Nucleus accumbens (tissue), 56 donors: ENCODE data around the gene HS6ST3.
"Not testable (repeated sequence)": the region's sequence is repeated elsewhere in the genome, so short reads cannot be mapped to it uniquely, and the experiment has no call there.

Source experiments
- DNase-seq, 56 donors: peaks; one replicate each; lab custom pipeline; 2025; lab: John Stamatoyannopoulos, UW

The HS6ST3 gene

DNA sequence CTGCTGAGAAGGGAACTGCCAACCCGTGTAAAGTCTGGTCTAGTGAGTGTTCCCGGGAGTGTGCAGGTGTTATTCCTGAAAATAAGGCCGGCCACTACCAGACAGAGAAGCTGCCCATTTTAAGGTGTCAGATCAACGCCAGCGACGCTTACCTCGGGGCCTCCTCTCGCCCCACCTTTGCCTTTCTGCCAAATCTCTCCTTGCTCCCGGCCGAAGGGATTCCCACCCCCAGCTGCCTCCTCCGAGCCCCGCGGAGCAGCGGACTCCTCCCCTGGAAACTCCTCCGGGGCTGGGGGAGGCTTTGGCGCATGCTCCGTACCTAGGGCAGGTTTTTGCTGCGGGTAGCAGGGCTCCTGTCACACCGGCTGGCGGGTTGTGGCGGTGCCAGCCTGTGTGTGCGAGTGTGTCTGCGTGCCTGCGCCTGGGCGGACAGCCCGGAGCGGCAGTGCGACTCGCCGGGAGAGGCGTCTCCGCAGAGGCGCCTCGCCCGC is at the start of gene HS6ST3:
Gene HS6ST3 (plus strand): TSS at position 359 of the 491 bp plus-strand sequence.
- peak in 42 of 56 donors; percentile 1 to 74 (median 41) for DNase-seq

DNA sequence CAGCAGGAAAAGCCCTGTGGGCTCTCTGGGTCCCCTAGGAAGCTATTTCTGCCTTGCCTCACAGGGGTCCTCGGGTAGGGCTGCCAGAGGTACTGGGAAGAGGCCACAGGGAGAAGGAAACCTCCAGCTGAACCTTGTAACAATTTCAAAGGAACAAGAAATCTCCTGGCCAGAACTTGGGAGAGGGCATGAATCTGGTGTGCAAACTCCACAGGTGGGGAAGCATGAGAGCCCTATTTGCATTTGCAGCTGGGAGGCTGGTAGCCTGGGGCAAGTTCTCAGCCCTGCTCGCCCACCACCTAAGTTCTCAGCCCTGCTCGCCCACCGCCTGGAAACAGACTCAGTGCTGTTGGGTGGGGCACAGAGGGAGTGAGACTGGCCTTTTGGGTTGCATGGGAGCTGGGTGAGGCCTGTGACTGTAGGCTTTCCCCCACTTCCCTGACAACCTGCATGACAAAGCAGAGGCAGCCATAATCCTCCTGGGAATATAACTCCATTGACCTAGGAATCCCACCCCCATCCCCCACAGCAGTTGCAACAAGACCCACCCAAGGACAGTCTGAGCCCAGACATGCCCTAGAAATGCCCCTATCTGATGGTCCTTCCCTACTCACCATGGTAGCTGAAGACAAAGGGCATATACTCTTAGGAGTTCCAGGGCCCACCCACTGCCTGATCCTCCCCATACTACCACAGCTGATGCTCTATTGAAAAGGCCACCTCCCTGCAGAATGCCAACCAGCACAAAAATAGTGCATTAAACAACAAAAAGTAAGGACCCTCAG is 48.4 kb upstream of the HS6ST3 start:
- no peak for DNase-seq

DNA sequence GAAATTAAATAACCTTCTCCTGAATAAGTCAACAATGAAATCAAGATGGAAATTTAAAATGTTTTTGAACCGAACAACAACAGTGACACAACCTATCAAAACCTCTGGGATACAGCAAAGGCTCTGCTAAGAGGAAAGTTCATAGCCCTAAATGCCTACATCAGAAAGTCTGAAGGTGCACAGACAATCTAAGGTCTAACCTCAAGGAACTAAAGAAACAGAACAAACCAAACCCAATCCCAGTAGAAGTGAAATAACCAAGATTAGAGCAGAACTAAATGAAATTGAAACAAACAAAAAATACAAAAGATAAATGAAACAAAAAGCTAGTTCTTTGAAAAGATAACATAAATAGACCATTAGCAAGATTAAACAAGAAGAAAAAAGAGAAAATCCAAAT is 45.7 kb upstream of the HS6ST3 start:
- DNase-seq = no peak

DNA sequence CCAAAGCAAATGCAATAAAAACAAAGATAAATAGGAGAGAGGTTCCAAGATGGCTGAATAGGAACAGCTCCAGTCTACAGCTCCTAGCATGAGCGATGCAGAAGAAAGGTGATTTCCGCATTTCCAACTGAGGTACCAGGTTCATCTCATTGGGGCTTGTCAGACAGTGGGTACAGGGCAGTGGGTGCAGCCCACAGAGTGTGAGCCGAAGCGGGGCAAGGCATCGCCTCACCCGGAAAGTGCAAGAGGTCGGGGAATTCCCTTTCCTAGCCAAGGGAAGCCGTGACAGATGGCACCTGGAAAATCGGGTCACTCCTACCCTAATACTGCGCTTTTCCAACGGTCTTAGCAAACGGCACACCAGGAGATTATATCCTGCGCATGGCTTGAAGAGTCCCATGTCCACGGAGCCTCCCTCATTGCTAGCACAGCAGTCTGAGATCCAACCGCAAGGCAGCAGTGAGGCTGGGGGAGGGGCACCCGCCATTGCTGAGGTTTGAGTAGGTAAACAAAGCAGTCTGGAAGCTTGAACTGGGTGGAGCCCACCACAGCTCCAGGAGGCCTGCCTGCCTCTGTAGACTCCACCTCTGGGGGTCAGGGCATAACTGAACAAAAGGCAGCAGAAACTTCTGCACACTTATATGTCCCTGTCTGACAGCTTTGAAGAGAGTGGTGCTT is 43.3 kb upstream of the HS6ST3 start:
- DNase-seq = not testable (repeated sequence)

DNA sequence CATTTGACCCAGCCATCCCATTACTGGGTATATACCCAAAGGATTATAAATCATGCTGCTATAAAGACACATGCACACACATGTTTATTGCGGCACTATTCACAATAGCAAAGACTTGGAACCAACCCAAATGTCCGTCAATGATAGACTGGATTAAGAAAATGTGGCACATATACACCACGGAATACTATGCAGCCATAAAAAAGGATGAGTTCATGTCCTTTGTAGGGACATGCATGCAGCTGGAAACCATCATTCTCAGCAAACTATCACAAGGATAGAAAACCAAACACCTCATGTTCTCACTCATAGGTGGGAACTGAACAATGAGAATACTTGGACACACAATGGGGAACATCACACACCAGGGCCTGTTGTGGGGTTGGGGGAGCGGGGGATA is 39.0 kb upstream of the HS6ST3 start:
- not testable (repeated sequence) for DNase-seq

DNA sequence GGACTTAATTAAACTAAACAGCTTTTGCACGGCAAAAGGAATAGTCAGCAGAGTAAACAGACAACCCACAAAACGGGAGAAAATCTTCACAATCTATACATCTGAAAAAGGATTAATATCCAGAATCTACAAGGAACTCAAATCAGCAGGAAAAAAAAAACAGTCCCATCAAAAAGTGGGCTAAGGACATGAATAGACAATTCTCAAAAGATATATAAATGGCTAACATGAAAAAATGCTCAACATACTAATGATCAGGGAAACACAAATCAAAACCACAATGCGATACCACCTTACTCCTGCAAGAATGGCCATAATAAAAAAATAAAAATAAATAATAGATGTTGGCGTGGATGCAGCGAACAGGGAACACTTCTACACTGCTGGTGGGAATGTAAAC is 38.4 kb upstream of the HS6ST3 start:
- DNase-seq = not testable (repeated sequence)

DNA sequence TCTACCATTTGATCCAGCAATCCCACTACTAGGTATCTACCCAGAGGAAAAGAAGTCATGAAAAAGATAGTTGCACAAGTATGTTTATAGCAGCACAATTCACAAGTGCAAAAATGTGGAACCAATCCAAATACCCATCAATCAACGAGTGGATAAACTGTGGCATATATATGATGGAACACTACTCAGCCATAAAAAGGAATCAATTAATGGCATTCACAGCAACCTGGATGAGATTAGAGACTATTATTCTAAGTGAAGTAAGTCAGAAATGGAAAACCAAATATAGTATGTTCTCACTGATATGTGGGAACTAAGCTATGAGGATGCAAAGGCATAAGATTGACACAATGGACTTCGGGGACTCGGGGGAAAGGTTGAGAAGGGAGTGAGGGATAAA is 38.0 kb upstream of the HS6ST3 start:
- not testable (repeated sequence) for DNase-seq

DNA sequence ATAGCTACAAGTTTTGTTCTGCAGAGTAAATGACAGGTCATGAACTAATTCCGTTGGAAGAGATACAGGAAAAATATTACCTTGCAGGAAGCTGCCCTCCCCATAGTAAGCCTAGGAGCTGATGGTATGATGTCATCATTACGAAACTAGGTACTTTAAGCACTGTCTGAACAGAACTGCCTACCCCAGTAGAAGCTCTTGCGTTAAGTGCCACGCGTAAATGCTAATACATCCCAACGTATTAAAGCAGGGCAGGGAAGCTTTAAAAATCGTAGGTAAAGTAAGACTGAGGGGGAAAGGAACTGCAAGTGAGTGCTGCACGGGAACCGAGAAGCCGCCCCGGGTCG is 37.3 kb upstream of the HS6ST3 start:
- DNase-seq = peak in 4 of 56 donors; percentile 26 to 33 (median 28)

DNA sequence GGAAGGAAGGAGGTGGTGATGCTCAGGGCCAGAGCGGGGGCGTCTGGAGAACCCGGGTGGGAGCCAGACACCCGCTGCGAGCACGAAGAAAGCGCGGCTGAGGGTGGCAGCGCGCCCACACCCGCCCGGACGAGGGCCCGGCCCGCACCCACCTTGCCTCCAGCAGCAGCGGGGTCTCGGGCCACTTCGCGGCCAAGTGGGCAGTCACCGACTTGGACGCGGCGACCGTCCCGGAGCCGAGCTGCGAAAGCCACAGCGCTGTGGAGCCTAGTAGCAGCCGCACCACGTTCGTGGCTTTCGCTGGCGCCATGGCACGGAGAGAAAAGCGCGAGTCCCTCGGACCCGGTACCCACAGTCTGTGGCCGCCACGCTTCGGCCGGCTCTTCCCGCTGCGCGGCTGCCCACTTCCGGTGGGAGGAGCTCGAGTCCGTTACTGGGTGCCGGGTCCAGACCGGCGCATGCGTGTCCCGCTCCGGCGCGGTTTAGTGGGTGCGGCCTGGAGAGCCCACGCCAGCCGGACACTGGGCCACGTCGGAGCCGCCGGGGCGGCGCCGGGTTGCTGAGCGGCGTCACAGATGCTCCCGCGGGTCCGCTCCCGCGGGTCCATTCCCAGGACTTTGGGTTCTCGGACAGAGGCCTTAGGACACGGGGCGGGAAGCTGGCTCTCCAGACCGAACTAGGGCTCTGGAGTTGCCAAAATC is 36.8 kb upstream of the HS6ST3 start, which contains the start of gene UGGT2:
Gene UGGT2 (minus strand): TSS at position 399 of the 701 bp plus-strand sequence. CDS start 89 bp downstream, at position 310.
- peak; percentile 30 to 95 (median 80) for DNase-seq

DNA sequence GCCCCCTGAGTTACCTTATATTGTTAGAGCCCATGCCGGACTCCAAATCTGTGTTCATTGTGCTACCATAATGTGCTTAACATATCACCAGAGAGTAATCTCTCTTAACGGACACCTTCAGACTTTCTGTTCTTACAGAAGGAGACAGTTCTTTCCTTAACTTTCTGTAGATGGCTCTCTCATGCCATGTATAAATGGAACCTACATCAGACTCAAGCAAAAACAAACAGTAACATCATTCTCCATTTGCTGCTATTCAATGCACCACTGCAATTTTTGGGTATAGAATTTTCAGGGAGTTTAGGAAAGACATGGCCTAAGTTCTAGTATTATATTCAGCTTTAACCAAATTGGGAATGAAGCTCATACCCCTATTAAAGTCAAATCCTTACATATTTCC is 24.1 kb upstream of the HS6ST3 start:
- no peak for DNase-seq

DNA sequence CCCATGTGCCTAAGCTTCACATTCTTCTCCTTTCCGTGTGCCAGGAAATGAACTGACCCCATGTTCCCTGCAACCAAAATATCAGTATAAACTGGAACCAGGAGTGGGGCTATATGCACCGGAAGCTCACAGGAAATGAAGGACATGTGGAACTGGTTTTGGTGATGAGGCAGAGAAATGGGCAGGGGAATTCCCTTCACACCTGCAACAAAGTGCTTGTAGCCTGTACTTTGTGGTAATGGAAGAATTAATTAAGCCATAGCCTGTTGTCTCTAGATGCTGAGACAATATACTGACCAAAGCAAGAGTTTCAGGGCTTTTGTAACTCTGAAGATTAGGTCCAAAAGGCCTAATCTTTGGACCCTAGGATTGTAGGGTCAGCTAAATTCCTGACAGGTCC is 21.2 kb upstream of the HS6ST3 start:
- no peak for DNase-seq

DNA sequence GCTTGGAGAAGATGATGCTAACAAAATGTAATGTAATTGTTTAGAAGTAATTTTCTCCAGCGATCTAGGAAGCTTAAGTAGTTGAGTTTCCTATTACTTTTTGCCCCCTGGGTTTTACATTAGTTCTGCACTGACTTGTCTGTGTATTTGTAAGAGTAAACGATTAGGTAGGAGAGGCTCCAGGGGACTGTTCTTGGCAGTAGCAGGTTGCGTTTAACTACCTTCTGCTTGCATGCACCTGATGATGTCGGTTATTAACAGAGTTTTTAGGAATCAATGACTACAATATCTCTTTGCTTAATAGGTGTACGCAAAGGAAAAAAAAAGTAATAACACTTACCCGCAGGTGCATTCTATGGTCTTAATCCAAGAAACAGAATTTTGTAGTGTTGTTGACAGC is 18.4 kb upstream of the HS6ST3 start:
- no peak for DNase-seq

DNA sequence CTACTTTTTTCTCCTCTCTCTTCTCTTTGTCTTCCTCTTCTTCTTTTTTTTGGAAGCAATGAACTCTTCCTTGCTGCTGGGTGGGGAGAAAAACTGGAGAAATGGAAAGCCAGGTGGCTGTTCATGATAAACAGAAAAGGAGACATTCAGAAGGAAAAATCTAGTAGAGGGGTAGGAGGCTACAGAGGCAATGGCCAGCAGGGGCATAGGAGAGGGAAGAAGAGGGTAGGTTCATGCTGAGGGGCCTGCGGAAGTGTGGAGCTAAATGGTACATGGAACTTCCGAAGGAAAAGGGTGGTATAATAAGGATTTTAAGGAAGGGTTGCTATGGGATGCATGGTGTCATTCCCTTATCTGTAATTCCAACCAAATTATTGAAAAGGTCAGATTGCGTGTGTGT is 17.5 kb upstream of the HS6ST3 start:
- DNase-seq = no peak

DNA sequence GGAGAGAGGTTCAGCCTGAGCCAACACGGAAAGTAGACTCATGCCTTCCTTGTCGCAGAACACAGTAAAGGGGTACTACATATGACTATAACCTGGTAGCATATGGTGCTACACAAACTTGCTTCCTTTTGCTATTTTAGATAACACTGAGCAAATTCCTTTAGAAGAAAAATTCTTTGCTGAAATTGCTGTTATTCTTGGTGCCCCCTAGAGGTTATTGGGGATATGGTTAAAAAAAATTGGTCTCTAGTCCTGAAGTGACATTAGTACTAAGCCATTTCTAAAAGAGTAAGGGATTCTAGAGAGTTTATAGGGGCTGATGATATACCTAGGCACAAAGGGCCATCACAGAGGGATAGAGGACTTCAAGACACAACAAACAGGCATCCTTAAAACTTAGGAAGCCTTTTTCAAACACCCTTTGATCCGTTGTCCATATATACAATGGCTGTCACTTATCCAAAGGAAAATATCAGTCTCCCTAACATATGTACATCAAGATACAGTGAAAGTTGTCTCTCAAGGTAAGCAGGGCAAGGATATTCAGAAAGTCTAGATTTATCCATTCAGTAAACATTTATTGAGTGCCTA is 13.9 kb upstream of the HS6ST3 start:
- DNase-seq = no peak

DNA sequence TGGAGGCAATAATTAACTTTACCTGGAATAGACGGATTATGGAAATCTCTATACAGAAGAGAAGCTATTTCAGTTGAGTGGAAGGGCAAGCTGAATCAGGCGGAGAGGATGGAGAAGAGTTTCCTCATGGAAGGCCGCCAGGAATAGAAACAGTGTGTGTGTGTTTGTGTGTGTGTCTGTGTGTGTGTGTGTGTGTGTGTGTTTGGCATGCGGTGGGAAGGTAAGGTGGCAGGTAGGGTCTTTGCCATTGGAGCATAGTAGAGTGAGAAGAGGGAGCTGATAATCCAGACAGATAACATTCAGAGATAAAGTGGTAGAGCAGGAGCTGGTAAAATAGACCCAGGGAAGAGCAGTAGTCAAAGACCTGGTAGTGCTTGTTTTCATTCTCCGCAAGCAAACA is 9.2 kb upstream of the HS6ST3 start:
- DNase-seq = no peak

DNA sequence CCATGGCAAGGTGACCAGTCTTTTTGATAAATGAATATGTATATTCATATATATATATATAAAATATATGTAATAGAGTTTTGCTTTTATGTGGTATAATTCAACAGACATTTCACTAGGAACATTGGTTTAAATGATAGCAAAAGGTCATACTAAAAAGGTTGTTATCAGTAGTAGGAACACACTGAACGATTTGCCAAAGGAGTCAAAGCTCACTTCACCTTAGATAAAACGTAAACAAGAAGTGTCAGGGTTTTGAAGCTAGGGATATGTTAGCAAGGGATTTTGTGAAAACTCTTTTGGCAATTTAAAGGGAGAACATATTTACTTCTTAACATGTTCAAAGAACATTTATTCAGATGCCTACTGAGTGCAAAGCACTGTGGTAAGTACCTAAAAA is 8.0 kb upstream of the HS6ST3 start:
- no peak for DNase-seq

DNA sequence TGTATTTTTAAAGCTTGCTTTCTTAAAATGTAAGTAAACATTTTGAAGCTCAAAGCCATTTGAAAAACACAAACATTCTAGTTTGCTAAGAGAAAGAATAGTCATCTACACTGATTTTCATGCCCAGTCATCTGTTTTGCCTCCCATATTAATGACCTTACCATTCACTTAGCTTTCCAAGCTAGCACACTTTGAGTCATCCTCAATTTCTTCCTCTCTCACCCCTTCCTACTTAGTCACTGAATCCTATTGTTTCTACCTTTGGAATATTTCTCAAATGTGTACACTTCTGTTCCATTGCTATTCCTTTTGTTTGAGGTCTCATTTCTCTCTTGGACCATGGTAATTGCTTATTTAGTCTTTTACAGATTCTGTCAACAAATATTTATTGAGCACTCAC is 7.3 kb upstream of the HS6ST3 start:
- DNase-seq = no peak

DNA sequence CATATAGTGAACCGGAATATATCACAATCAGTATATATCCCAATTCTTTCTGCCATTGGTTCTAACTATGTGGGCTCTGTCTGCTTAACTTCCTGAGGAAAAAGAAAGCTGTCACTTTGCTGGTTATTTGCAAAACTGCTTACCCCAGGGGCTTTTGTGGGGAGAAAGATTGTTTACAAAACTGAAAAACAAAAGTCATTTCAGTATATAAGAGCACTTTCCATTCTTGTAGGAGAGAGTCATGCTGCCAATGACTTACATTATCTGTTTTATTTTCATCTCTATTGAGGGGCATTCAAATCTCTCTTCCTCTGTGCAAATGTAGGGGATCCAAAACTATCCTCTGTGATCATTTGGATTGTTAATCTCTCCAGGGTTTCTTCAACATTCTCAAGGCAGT is 3.2 kb upstream of the HS6ST3 start:
- no peak for DNase-seq

DNA sequence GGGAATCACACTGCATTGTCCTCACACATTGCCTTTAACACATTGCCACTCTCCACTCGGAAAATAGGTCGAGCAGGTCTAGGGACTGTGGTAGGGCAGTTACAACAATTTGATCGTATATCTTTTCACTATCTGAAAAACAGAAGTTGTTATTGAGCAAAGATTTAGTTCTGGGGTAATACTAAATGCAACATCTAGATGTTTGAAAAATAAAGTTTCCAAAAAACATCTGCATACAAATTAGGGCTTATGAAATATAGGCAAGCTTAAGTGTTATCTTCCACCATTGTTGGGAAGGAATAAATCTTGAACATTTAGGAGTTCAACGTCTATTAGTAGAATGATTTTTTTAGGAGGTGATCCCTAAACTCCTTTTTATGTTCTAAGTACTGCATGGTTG is 768 bp upstream of the HS6ST3 start:
- DNase-seq = no peak

DNA sequence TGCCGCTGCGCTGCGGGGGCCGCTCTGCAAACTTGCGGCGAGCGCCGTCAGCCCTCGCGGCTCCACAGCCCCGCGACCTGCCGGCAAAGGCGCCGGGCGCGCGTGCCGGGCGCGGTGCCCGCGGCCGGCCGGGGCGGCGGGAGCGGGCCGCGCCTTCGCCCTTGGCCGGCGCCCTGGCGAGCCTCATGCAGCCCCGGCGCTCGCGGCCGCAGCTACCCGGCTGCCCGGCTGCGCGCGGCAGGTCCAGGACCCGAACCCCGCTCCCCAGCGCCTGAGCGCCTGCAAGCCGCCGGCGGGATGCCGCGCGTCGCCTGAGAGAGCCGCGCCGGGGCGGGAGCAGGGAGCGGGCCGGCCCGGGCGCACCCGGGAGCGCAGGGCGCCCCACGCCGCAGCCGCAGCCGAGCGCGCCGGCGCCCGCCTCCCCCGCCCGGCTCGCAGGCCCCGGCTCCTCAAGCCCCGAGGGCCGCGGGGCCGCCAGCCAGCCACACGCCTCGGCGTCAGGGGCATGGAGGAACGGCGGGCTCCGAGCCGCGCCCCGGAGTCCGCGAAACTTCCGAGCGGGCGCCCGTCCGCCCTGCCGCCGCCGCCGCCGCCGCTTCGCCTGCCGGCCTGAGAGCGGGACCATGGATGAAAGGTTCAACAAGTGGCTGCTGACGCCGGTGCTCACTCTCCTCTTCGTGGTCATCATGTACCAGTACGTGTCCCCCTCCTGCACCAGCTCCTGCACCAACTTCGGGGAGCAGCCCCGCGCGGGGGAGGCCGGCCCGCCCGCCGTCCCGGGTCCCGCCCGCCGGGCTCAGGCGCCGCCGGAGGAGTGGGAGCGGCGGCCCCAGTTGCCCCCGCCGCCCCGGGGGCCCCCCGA is 564 bp downstream of the HS6ST3 start:
- peak in 7 of 56 donors; percentile 1 to 31 (median 5) for DNase-seq
